ENCODE data around the gene SURF6.

The SURF6 gene

DNA sequence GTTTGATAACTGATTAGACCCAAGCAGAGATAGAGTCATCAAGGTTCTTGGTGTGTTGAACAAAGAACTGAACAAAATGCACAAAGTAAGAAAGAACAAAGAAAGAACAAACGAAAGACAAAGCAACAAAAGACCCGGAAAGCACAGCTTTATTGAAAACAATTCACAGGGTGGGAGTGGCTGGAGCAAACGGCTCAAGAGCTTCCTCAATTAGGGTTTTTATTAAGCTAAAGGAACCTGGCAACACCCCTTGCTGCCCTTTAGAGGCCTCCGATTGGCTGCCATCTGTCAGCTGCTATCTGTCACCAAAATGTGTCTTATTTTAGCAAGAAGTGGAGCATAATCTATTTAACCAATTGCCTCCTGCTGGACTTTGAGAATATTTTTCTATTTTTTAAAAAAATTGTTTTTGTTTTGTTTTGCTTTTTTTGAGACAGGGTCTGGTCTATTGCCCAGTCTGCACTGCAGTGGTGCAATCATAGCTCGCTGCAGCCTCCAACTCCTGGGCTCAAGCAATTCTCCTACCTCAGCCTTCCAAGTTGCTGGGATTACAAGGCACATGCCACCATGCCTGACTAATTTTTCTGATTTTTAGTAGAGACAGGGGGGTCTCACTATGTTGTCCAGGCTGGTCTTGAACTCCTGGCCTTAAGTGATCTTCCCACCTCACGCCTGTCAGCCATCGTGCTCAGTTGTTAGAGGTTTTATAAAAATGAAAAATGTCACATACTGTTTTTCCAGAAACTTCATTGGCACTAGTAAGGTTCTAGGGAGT, 53.3 kb downstream of the SURF6 start:
- DNase-seq: no peak

- DNase-seq: no peak
These were observed 55.6 kb downstream of the SURF6 start for GRCh38 chr9:133280392-133280791.

Data from right forelimb (tissue), 1 donor.